Measurements from ENCODE around the gene C1orf94.
"Not testable (repeated sequence)": the region's sequence is repeated elsewhere in the genome, so short reads cannot be mapped to it uniquely, and the experiment has no call there.

Gene C1orf94

GRCh38 chr1:34162852-34163766 is 13.6 kb upstream of the C1orf94 start:
- DNase-seq = peak; percentile 77 to 94 (median 89)
- intact Hi-C loops (cut with DNase I) = loop anchor here (5.0 to 10.0 kb wide), 2 partner anchors 51 to 518 kb away; no protein-coding TSS in a partner anchor

- peak in 38 of 42 donors; percentile 12 to 73 (median 43) for DNase-seq
Observed at GRCh38 chr1:34163792-34164731, 12.6 kb upstream of the C1orf94 start.

GRCh38 chr1:34164771-34165391 is 11.8 kb upstream of the C1orf94 start, which contains the start of gene CSMD2:
CSMD2 (minus strand) TSS chr1:34165230; CDS start chr1:34165097, 133 bp downstream.
- intact Hi-C loops (cut with DNase I) = loop anchor here (5.0 to 10.0 kb wide), 2 partner anchors 53 to 520 kb away; no protein-coding TSS in a partner anchor
- DNase-seq = peak; percentile 76 to 96 (median 91)

More at GRCh38 chr1:34163792-34164731, 12.6 kb upstream of the C1orf94 start:
- intact Hi-C loops (cut with DNase I) = loop anchor here (5.0 to 10.0 kb wide), 2 partner anchors 52 to 519 kb away; no protein-coding TSS in a partner anchor

GRCh38 chr1:34165422-34165921 is 11.2 kb upstream of the C1orf94 start:
- intact Hi-C loops (cut with DNase I) = loop anchor here (10.0 kb wide), 1 partner anchor 521 kb away; no protein-coding TSS in a partner anchor
- peak in 22 of 42 donors; percentile 5 to 65 (median 27) for DNase-seq

- peak in 41 of 42 donors; percentile 5 to 85 (median 44) for DNase-seq
Observed at GRCh38 chr1:34166191-34166624, 10.5 kb upstream of the C1orf94 start.

GRCh38 chr1:34166625-34167361 is 9.9 kb upstream of the C1orf94 start:
- intact Hi-C loops (cut with DNase I) = loop anchor here (10.0 kb wide), 1 partner anchor 522 kb away; no protein-coding TSS in a partner anchor
- peak; percentile 79 to 96 (median 89) for DNase-seq

More at GRCh38 chr1:34166191-34166624, 10.5 kb upstream of the C1orf94 start:
- intact Hi-C loops (cut with DNase I) = loop anchor here (10.0 kb wide), 1 partner anchor 521 kb away; no protein-coding TSS in a partner anchor

- peak in 2 of 42 donors; percentile 9 to 19 for DNase-seq
- intact Hi-C loops (cut with DNase I) = loop anchor here (10.0 kb wide), 1 partner anchor 523 kb away; no protein-coding TSS in a partner anchor
Observed at GRCh38 chr1:34167389-34167788, 9.3 kb upstream of the C1orf94 start.

- no peak for DNase-seq
- intact Hi-C loops (cut with DNase I) = no loop called here
Observed at GRCh38 chr1:34175744-34176143, 963 bp upstream of the C1orf94 start.

GRCh38 chr1:34178072-34178471 is 1.4 kb downstream of the C1orf94 start:
- intact Hi-C loops (cut with DNase I) = no loop called here
- DNase-seq = no peak

GRCh38 chr1:34183381-34183780 is 6.7 kb downstream of the C1orf94 start:
- intact Hi-C loops (cut with DNase I); DNase-seq: not testable (repeated sequence)

GRCh38 chr1:34186741-34187494 is 10.2 kb downstream of the C1orf94 start:
- no peak for DNase-seq
- intact Hi-C loops (cut with DNase I) = no loop called here

- no peak for DNase-seq
- intact Hi-C loops (cut with DNase I) = no loop called here
Observed at GRCh38 chr1:34188418-34188817, 11.7 kb downstream of the C1orf94 start.

GRCh38 chr1:34188985-34189384 is 12.3 kb downstream of the C1orf94 start:
- intact Hi-C loops (cut with DNase I) = no loop called here
- no peak for DNase-seq

- DNase-seq = no peak
Observed at GRCh38 chr1:34190692-34191091, 14.0 kb downstream of the C1orf94 start.

GRCh38 chr1:34192621-34193020 is 15.9 kb downstream of the C1orf94 start:
- intact Hi-C loops (cut with DNase I) = no loop called here
- DNase-seq = no peak

More at GRCh38 chr1:34190692-34191091, 14.0 kb downstream of the C1orf94 start:
- intact Hi-C loops (cut with DNase I) = no loop called here

GRCh38 chr1:34199927-34200326 is 23.2 kb downstream of the C1orf94 start:
- intact Hi-C loops (cut with DNase I) = no loop called here
- DNase-seq = peak in 1 of 42 donors; percentile 38

GRCh38 chr1:34212673-34213072 is 36.0 kb downstream of the C1orf94 start:
- DNase-seq = no peak
- intact Hi-C loops (cut with DNase I) = no loop called here
